Ishikawa (cell line): Measurements from ENCODE around the gene CD47.

ENCODE experiments used
- CEBPB ChIP-seq: IDR thresholded peaks from 2 replicates; pipeline ENCODE4 v1.6.1; 2012
- CREB1 ChIP-seq: IDR thresholded peaks from 2 replicates; pipeline ENCODE4 v1.6.1; 2012; ENCODE audit warnings: low read depth
- EGR1 ChIP-seq: IDR thresholded peaks from 2 replicates; pipeline ENCODE4 v1.6.1; 2012
- EP300 ChIP-seq: IDR thresholded peaks from 2 replicates; pipeline ENCODE4 v1.6.1; 2012; ENCODE audit warnings: borderline replicate concordance
- FOXM1 ChIP-seq: IDR thresholded peaks from 2 replicates; pipeline ENCODE4 v1.6.1; 2012; ENCODE audit warnings: low read depth, borderline replicate concordance
- RAD21 ChIP-seq: IDR thresholded peaks from 2 replicates; pipeline ENCODE4 v1.6.1; 2012; ENCODE audit warnings: low read depth
- TAF1 ChIP-seq: IDR thresholded peaks from 2 replicates; pipeline ENCODE4 v1.6.1; 2012; ENCODE audit warnings: low read depth, mild to moderate bottlenecking
- TEAD4 ChIP-seq: IDR thresholded peaks from 2 replicates; pipeline ENCODE4 v1.6.1; 2012
- YY1 ChIP-seq: IDR thresholded peaks from 2 replicates; pipeline ENCODE4 v1.6.1; 2012; ENCODE audit warnings: low read depth
- ZBTB7A ChIP-seq: IDR thresholded peaks from 2 replicates; pipeline ENCODE4 v1.6.1; 2012; ENCODE audit warnings: low read depth
- TF ChIP-seq, protein P1 (sequence below): IDR thresholded peaks from 2 replicates; pipeline ENCODE4 v1.6.1; 2012; ENCODE audit warnings: low read depth, mild to moderate bottlenecking
- TF ChIP-seq, protein P2 (sequence below): IDR thresholded peaks from 2 replicates; pipeline ENCODE4 v1.6.1; 2012
- TF ChIP-seq, protein P3 (sequence below): IDR thresholded peaks from 2 replicates; pipeline ENCODE4 v1.6.1; 2012

DNA sequence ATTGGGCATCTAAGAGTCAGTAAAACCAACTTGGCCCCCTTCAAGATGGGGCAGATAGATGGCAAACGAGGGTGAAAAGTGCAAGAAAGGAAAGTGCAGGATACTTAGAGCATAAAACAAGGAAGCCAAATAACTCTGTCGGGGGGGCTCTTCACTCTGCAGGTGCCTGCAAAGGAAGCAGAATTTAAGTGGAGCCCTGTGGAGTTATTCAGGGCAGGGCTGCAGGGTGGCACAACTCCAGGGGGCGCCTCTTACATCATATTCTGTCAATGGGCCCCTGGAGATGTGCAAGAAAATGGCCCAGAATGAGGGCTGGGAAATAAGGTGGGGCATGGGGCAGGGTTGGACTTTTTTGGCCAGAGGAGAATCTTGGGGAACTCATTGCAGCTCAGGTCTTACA lies 69.7 kb downstream of the CD47 start:
- TF ChIP-seq YY1 (no peak), RAD21 (no peak), TAF1 (no peak), EGR1 (no peak), CEBPB (no peak), FOXM1 (no peak), EP300 (no peak), TEAD4 (no peak), CREB1 (no peak), ZBTB7A (no peak)
- TF ChIP-seq, protein P1, sequence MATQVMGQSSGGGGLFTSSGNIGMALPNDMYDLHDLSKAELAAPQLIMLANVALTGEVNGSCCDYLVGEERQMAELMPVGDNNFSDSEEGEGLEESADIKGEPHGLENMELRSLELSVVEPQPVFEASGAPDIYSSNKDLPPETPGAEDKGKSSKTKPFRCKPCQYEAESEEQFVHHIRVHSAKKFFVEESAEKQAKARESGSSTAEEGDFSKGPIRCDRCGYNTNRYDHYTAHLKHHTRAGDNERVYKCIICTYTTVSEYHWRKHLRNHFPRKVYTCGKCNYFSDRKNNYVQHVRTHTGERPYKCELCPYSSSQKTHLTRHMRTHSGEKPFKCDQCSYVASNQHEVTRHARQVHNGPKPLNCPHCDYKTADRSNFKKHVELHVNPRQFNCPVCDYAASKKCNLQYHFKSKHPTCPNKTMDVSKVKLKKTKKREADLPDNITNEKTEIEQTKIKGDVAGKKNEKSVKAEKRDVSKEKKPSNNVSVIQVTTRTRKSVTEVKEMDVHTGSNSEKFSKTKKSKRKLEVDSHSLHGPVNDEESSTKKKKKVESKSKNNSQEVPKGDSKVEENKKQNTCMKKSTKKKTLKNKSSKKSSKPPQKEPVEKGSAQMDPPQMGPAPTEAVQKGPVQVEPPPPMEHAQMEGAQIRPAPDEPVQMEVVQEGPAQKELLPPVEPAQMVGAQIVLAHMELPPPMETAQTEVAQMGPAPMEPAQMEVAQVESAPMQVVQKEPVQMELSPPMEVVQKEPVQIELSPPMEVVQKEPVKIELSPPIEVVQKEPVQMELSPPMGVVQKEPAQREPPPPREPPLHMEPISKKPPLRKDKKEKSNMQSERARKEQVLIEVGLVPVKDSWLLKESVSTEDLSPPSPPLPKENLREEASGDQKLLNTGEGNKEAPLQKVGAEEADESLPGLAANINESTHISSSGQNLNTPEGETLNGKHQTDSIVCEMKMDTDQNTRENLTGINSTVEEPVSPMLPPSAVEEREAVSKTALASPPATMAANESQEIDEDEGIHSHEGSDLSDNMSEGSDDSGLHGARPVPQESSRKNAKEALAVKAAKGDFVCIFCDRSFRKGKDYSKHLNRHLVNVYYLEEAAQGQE, result no peak
- TF ChIP-seq, protein P2, sequence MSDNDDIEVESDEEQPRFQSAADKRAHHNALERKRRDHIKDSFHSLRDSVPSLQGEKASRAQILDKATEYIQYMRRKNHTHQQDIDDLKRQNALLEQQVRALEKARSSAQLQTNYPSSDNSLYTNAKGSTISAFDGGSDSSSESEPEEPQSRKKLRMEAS, result no peak
- TF ChIP-seq, protein P3, sequence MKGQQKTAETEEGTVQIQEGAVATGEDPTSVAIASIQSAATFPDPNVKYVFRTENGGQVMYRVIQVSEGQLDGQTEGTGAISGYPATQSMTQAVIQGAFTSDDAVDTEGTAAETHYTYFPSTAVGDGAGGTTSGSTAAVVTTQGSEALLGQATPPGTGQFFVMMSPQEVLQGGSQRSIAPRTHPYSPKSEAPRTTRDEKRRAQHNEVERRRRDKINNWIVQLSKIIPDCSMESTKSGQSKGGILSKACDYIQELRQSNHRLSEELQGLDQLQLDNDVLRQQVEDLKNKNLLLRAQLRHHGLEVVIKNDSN, result no peak
